Loucy (cell line): ENCODE measurements around the gene PAX2.

ENCODE experiments used
- H2AFZ ChIP-seq: fragments of 200-600 bp; sonication (generic); 2 replicates; pipeline ENCODE4 v1.6.0; 2016; ENCODE audit warnings: antibody characterized with exemption, mild to moderate bottlenecking, low read length, moderate library complexity
- H3F3A ChIP-seq: fragments of 200-600 bp; 2 replicates; pipeline ENCODE4 v1.6.0; 2016; ENCODE audit warnings: antibody characterized with exemption, low read depth, mild to moderate bottlenecking
- H3K27me3 ChIP-seq: fragments of 200-600 bp; sonication (generic); 2 replicates; pipeline ENCODE4 v1.6.1; 2014; ENCODE audit warnings: low read length, mild to moderate bottlenecking; ENCODE audit not compliant: insufficient read depth, poor library complexity, severe bottlenecking
- H3K36me3 ChIP-seq: fragments of 200-600 bp; sonication (generic); 2 replicates; pipeline ENCODE4 v1.6.1; 2016; ENCODE audit warnings: low read length; ENCODE audit not compliant: insufficient read depth
- H3K4me1 ChIP-seq: fragments of 200-600 bp; sonication (generic); 2 replicates; pipeline ENCODE4 v1.5.1; 2014; ENCODE audit warnings: low read length, mild to moderate bottlenecking; ENCODE audit not compliant: insufficient read depth, poor library complexity, severe bottlenecking
- H3K4me2 ChIP-seq: fragments of 200-600 bp; sonication (generic); 2 replicates; pipeline ENCODE4 v1.6.0; 2014; ENCODE audit warnings: antibody characterized with exemption, low read length, low read depth, mild to moderate bottlenecking; ENCODE audit not compliant: poor library complexity, severe bottlenecking
- H3K4me3 ChIP-seq: fragments of 200-600 bp; sonication (generic); 2 replicates; pipeline ENCODE4 v1.5.1; 2014; ENCODE audit warnings: low read length, mild to moderate bottlenecking, mixed read lengths; ENCODE audit not compliant: poor library complexity, severe bottlenecking
- H3K79me2 ChIP-seq: fragments of 200-600 bp; sonication (generic); 2 replicates; pipeline ENCODE4 v1.6.1; 2014; ENCODE audit warnings: low read length; ENCODE audit not compliant: insufficient read depth
- H3K9ac ChIP-seq: fragments of 200-600 bp; sonication (generic); 2 replicates; pipeline ENCODE4 v1.6.0; 2014; ENCODE audit warnings: mild to moderate bottlenecking, low read depth, low read length, moderate library complexity; ENCODE audit not compliant: poor library complexity, severe bottlenecking
- H3K9me2 ChIP-seq: fragments of 200-600 bp; sonication (generic); replicated peaks from 2 replicates; pipeline ENCODE4 v1.6.1; 2016; ENCODE audit warnings: low read depth, low read length, mixed read lengths
- H3K9me3 ChIP-seq: fragments of 200-600 bp; sonication (generic); 2 replicates; pipeline ENCODE4 v1.6.1; 2014; ENCODE audit warnings: mild to moderate bottlenecking, antibody characterized with exemption, low read length, low read depth; ENCODE audit not compliant: insufficient read depth
- H4K20me1 ChIP-seq: fragments of 200-600 bp; sonication (generic); 2 replicates; pipeline ENCODE4 v1.6.0; 2014; ENCODE audit warnings: antibody characterized with exemption, low read length, mild to moderate bottlenecking; ENCODE audit not compliant: insufficient read depth, poor library complexity, severe bottlenecking
- CTCF ChIP-seq: fragments of 200-600 bp; sonication (generic); conservative IDR thresholded peaks from 2 replicates; pipeline ENCODE4 v1.5.1; 2014; ENCODE audit warnings: mild to moderate bottlenecking, antibody characterized with exemption, low read length
- EZH2phosphoT487 ChIP-seq: fragments of 200-600 bp; IDR thresholded peaks from 2 replicates; pipeline ENCODE4 v1.6.1; 2018; ENCODE audit warnings: antibody characterized with exemption, mild to moderate bottlenecking, moderate library complexity, borderline replicate concordance

Gene PAX2

GRCh38 chr10:100782461-100783244 is 37.3 kb downstream of the PAX2 start:
- TF ChIP-seq EZH2phosphoT487: no peak
- TF ChIP-seq CTCF: no peak
- no peak overlapping the region for H3K4me3 ChIP-seq
- no peak overlapping the region for H3K4me2 ChIP-seq
- H4K20me1 ChIP-seq: no peaks in the 10 kb centered on the region
- H3F3A ChIP-seq: no peaks in the 10 kb centered on the region
- no peaks in the 10 kb centered on the region for H3K79me2 ChIP-seq
- H3K9me2 ChIP-seq: no peaks in the 10 kb centered on the region
- no peaks in the 10 kb centered on the region for H3K9me3 ChIP-seq
- H3K9ac ChIP-seq: no peak overlapping the region
- H3K36me3 ChIP-seq: peaks cover 29% of the 10 kb centered on the region; the same call in 1 of the 2 replicates
- no peaks in the 10 kb centered on the region for H3K4me1 ChIP-seq
- no peaks in the 10 kb centered on the region for H3K27me3 ChIP-seq
- no peak overlapping the region for H2AFZ ChIP-seq

GRCh38 chr10:100784126-100784525 is 38.7 kb downstream of the PAX2 start:
- no peaks in the 10 kb centered on the region for H3K4me1 ChIP-seq
- H3K36me3 ChIP-seq: peaks cover 26% of the 10 kb centered on the region; the same call in 1 of the 2 replicates
- no peaks in the 10 kb centered on the region for H3F3A ChIP-seq
- H3K27me3 ChIP-seq: no peaks in the 10 kb centered on the region
- no peaks in the 10 kb centered on the region for H3K79me2 ChIP-seq
- H3K9me3 ChIP-seq: no peaks in the 10 kb centered on the region
- H3K9ac ChIP-seq: no peak overlapping the region
- no peak overlapping the region for H2AFZ ChIP-seq
- H3K9me2 ChIP-seq: no peaks in the 10 kb centered on the region
- TF ChIP-seq EZH2phosphoT487 (no peak), CTCF (no peak)
- H3K4me2 ChIP-seq: no peak overlapping the region
- no peak overlapping the region for H3K4me3 ChIP-seq
- H4K20me1 ChIP-seq: no peaks in the 10 kb centered on the region

- Histone ChIP-seq H3K27me3 (no peaks in the 10 kb centered on the region), H3K9me2 (no peaks in the 10 kb centered on the region), H3K36me3 (peaks cover 28% of the 10 kb centered on the region; the same call in 1 of the 2 replicates), H3K9me3 (no peaks in the 10 kb centered on the region), H4K20me1 (no peaks in the 10 kb centered on the region), H3K79me2 (no peaks in the 10 kb centered on the region), H2AFZ (no peak overlapping the region), H3K4me2 (no peak overlapping the region), H3K4me1 (no peaks in the 10 kb centered on the region), H3F3A (no peaks in the 10 kb centered on the region), H3K4me3 (no peak overlapping the region), H3K9ac (no peak overlapping the region)
- TF ChIP-seq EZH2phosphoT487: no peak
- no peak for TF ChIP-seq CTCF
These were observed 41.2 kb downstream of the PAX2 start for GRCh38 chr10:100786591-100786990.
